ENCODE results near the gene RGSL1. TPM values are rescaled to one million over a fixed set of nuclear protein-coding genes. Genes with fewer than 3 reads are reported as not detected.

The RGSL1 gene
- total and polyA plus RNA-seq, 2 of the 8 experiments (the other 6 are each of a cell fraction or from before 2014, with no cell fraction given) = not detected

DNA sequence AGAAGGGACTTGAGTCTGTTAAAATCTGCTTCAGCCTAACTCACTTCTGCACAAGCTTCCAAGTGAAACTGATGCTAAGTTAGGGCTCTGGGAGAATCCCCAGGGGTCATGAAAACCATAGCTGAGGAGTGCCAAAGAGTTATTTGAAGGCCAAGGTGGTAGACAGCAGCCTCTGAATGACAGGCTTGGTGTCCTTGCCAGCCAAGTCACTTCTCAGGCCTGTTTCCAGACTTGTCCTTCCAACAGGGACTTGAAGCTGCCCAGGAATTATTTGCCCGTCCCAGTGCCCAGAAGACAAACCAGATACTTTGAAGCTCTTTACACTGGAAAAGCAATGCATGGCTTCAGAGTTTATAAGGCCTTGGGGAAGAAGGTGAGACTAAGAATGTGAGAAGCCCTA, 105.5 kb downstream of the RGSL1 start:
- no peak overlapping the region for H2BK15ac ChIP-seq (ENCODE audit: low read length)
- WGBS, 2 experiments (ENCODE audit: extremely low coverage in 1 of 2, insufficient coverage in 1 of 2, insufficient read length in 1 of 2, insufficient replicate concordance in 2 of 2, low coverage in 1 of 2, low lambda C conversion rate in 2 of 2, missing lambda C conversion rate in 1 of 2) = 87% methylated on average over 1 of the region's 1 CpG; no CpG with 5 or more reads in 1 of the 2 experiments
- H3K9ac ChIP-seq (replicated peaks in 1 of 4; ENCODE audit: extremely low read depth in 1 of 4, low read depth in 3 of 4, low read length in 3 of 4) = no peak overlapping the region
- no peaks in the 10 kb centered on the region for H4K20me1 ChIP-seq (replicated peaks in 1 of 2; ENCODE audit: control insufficient read depth in 1 of 2, insufficient read depth in 2 of 2, low read length in 2 of 2)
- no peak overlapping the region for H2BK12ac ChIP-seq (ENCODE audit: low read depth, low read length)
- H3K4me1 ChIP-seq (replicated peaks in 1 of 4; ENCODE audit: control insufficient read depth in 3 of 4, insufficient read depth in 4 of 4, low read length in 3 of 4) = no peaks in the 10 kb centered on the region
- FAIRE-seq (no peak), DNase-seq (ENCODE audit: low read depth in 1 of 2, low spot score in 2 of 2) (no peak)
- no peak overlapping the region for H3K18ac ChIP-seq (ENCODE audit: extremely low read depth, low read length)
- no peak overlapping the region for H3K4ac ChIP-seq (replicated peaks; ENCODE audit: insufficient read length, low read depth, low read length)
- H3K27me3 ChIP-seq (replicated peaks in 1 of 4; ENCODE audit: control insufficient read depth in 3 of 4, extremely low read depth in 1 of 4, insufficient read depth in 3 of 4, low read length in 3 of 4) = no peaks in the 10 kb centered on the region
- H2AFZ ChIP-seq (ENCODE audit: low read length) = no peak overlapping the region
- H3K79me2 ChIP-seq (ENCODE audit: control insufficient read depth in 1 of 2, insufficient read depth in 2 of 2, low read length in 2 of 2) = no peaks in the 10 kb centered on the region
- H3K14ac ChIP-seq (ENCODE audit: insufficient read length) = no peak overlapping the region
- no peak overlapping the region for H4K5ac ChIP-seq (ENCODE audit: insufficient read length, low read depth, low read length)
- no peak overlapping the region for H2BK20ac ChIP-seq (ENCODE audit: low read length)
- no peak overlapping the region for H2BK120ac ChIP-seq (replicated peaks; ENCODE audit: low read depth, low read length)
- TF ChIP-seq RXRA (IDR thresholded peaks at IDR 0.05; ENCODE audit: insufficient read depth, low read depth, low read length) (no peak), EP300 (IDR thresholded peaks at IDR 0.05; ENCODE audit: borderline replicate concordance in 1 of 2, low read depth in 2 of 2, low read length in 2 of 2) (no peak), CHD1 (IDR thresholded peaks at IDR 0.05; ENCODE audit: low read depth, low read length) (no peak), RAD21 (IDR thresholded peaks at IDR 0.05 in 1 of 2, conservative IDR thresholded peaks at IDR 0.05 in 1 of 2; ENCODE audit: low read depth in 2 of 2, low read length in 2 of 2) (no peak), RNF2 (IDR thresholded peaks at IDR 0.05; ENCODE audit: borderline replicate concordance, low read depth, low read length, missing control alignments, poor library complexity, severe bottlenecking) (no peak), EZH2 (IDR thresholded peaks at IDR 0.05; ENCODE audit: low read depth, low read length, severe bottlenecking) (no peak), RFX5 (IDR thresholded peaks at IDR 0.05; ENCODE audit: borderline replicate concordance, low read depth, low read length) (no peak), PHF8 (conservative IDR thresholded peaks at IDR 0.05; ENCODE audit: low read depth, low read length) (no peak), CBX5 (IDR thresholded peaks at IDR 0.05; ENCODE audit: low read depth, low read length) (no peak), YY1 (IDR thresholded peaks at IDR 0.05; ENCODE audit: low read depth, low read length) (no peak), TEAD4 (IDR thresholded peaks at IDR 0.05; ENCODE audit: low read depth, low read length) (no peak)
- ChIA-PET POLR2A (ENCODE audit: partially characterized antibody) (no interaction called here), CTCF (ENCODE audit: partially characterized antibody) (no interaction called here)
- no peak overlapping the region for H2BK5ac ChIP-seq (ENCODE audit: low read depth, low read length)
- no peak overlapping the region for H3K56ac ChIP-seq (replicated peaks; ENCODE audit: insufficient read length, low read depth, low read length)
- no peaks in the 10 kb centered on the region for H3K79me1 ChIP-seq (ENCODE audit: low read depth, low read length)
- H3K23ac ChIP-seq (ENCODE audit: insufficient read length) = no peak overlapping the region
- H3K4me2 ChIP-seq (ENCODE audit: insufficient read depth in 1 of 2, low read depth in 2 of 2, low read length in 2 of 2) = no peak overlapping the region
- no peaks in the 10 kb centered on the region for H3K36me3 ChIP-seq (ENCODE audit: control insufficient read depth in 2 of 4, insufficient read depth in 4 of 4, low read length in 3 of 4)
- H4K91ac ChIP-seq (replicated peaks; ENCODE audit: insufficient read length, low read length) = no peak overlapping the region
- no peak overlapping the region for H4K8ac ChIP-seq (ENCODE audit: extremely low read depth, insufficient read depth, low read length)
- no peaks in the 10 kb centered on the region for H3K23me2 ChIP-seq (ENCODE audit: low read depth, low read length)
- H3K4me3 ChIP-seq (ENCODE audit: extremely low read depth in 1 of 4, insufficient read depth in 2 of 4, low read depth in 3 of 4, low read length in 4 of 4) = no peak overlapping the region
- no peaks in the 10 kb centered on the region; a peak in 1 of 4 replicates for H3K9me3 ChIP-seq (ENCODE audit: insufficient read depth in 2 of 2, low read depth in 1 of 2, low read length in 1 of 2)
- H2AK5ac ChIP-seq (ENCODE audit: low read depth, low read length) = no peak overlapping the region
- H3K27ac ChIP-seq (ENCODE audit: low read depth, low read length) = no peak overlapping the region

Measured in H1 (cell line).